Measurements from ENCODE around the gene PCYT1A. TPM values are rescaled to one million over a fixed set of nuclear protein-coding genes. Genes with fewer than 3 reads are reported as not detected.
"Not testable (repeated sequence)": the region's sequence is repeated elsewhere in the genome, so short reads cannot be mapped to it uniquely, and the experiment has no call there.

Gene PCYT1A
- total RNA-seq, 1 experiment from 2014 or later: 96.8 TPM

DNA sequence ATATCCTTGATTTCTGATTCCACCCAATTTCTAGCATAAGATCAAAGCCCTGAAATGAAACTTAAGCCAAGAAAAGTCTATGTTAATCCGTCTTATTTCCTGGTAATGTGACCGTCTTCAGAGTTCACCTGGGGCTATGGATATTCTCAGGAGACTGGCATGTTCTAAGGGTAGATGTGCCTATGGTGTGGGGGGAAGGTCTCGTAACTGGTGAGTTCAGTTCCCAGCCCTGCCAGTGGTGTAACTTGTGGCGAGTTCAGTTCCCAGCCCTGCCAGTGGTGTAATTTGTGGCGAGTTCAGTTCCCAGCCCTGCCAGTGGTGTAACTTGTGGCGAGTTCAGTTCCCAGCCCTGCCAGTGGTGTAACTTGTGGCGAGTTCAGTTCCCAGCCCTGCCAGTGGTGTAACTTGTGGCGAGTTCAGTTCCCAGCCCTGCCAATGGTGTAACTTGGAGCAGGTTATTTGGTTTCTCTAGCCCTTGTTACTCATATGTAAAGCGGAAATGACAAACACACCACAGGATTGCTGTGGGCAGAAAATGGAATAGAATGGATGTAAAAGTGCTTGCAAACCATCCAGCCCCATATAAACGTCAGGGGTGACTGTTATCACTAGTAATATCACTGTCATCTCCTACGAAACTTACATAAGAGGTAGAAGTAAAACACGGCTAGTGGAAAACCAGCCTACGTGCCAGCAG is 40.8 kb downstream of the PCYT1A start:
- Histone ChIP-seq H3K4me1 (ENCODE audit: control insufficient read depth, insufficient read depth, low read length) (no peaks in the 10 kb centered on the region), H3K27me3 (ENCODE audit: control insufficient read depth, insufficient read depth, low read length) (no peaks in the 10 kb centered on the region), H3K36me3 (ENCODE audit: control insufficient read depth, insufficient read depth, low read length) (peaks cover 12% of the 10 kb centered on the region; the same call in 1 of the 2 replicates), H3K27ac (ENCODE audit: low read length) (no peak overlapping the region), H3K9me3 (ENCODE audit: control insufficient read depth, insufficient read depth, low read depth, low read length) (no peaks in the 10 kb centered on the region), H3K4me3 (ENCODE audit: low read depth in 2 of 2, low read length in 2 of 2) (no peak overlapping the region)
- DNase-seq (ENCODE audit: low read depth, low spot score) (no peak), ATAC-seq (no peak)
- POLR2A ChIA-PET: no interaction called here
- in situ Hi-C loops (cut with HindIII; ENCODE audit: low pct_unique_long_range_greater_than_20kb, low sequenced_read_pairs) (no loop called here), intact Hi-C loops (cut with micrococcal nuclease; ENCODE audit: unreplicated experiment) (no loop called here)
- TF ChIP-seq, protein P1, sequence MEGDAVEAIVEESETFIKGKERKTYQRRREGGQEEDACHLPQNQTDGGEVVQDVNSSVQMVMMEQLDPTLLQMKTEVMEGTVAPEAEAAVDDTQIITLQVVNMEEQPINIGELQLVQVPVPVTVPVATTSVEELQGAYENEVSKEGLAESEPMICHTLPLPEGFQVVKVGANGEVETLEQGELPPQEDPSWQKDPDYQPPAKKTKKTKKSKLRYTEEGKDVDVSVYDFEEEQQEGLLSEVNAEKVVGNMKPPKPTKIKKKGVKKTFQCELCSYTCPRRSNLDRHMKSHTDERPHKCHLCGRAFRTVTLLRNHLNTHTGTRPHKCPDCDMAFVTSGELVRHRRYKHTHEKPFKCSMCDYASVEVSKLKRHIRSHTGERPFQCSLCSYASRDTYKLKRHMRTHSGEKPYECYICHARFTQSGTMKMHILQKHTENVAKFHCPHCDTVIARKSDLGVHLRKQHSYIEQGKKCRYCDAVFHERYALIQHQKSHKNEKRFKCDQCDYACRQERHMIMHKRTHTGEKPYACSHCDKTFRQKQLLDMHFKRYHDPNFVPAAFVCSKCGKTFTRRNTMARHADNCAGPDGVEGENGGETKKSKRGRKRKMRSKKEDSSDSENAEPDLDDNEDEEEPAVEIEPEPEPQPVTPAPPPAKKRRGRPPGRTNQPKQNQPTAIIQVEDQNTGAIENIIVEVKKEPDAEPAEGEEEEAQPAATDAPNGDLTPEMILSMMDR (IDR thresholded peaks at IDR 0.05): no peak
- TF ChIP-seq, protein P2, sequence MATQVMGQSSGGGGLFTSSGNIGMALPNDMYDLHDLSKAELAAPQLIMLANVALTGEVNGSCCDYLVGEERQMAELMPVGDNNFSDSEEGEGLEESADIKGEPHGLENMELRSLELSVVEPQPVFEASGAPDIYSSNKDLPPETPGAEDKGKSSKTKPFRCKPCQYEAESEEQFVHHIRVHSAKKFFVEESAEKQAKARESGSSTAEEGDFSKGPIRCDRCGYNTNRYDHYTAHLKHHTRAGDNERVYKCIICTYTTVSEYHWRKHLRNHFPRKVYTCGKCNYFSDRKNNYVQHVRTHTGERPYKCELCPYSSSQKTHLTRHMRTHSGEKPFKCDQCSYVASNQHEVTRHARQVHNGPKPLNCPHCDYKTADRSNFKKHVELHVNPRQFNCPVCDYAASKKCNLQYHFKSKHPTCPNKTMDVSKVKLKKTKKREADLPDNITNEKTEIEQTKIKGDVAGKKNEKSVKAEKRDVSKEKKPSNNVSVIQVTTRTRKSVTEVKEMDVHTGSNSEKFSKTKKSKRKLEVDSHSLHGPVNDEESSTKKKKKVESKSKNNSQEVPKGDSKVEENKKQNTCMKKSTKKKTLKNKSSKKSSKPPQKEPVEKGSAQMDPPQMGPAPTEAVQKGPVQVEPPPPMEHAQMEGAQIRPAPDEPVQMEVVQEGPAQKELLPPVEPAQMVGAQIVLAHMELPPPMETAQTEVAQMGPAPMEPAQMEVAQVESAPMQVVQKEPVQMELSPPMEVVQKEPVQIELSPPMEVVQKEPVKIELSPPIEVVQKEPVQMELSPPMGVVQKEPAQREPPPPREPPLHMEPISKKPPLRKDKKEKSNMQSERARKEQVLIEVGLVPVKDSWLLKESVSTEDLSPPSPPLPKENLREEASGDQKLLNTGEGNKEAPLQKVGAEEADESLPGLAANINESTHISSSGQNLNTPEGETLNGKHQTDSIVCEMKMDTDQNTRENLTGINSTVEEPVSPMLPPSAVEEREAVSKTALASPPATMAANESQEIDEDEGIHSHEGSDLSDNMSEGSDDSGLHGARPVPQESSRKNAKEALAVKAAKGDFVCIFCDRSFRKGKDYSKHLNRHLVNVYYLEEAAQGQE (IDR thresholded peaks at IDR 0.05; ENCODE audit: insufficient read depth in 1 of 2, low read depth in 2 of 2, low read length in 1 of 2): no peak
- TF ChIP-seq TCF7L2 (IDR thresholded peaks at IDR 0.05; ENCODE audit: low read depth, low read length) (no peak), POLR2AphosphoS5 (IDR thresholded peaks at IDR 0.05; ENCODE audit: low read depth, low read length) (no peak), SIN3A (IDR thresholded peaks at IDR 0.05; ENCODE audit: borderline replicate concordance, insufficient read depth, low read depth, low read length) (no peak)
- BruUV-seq (replicated peaks): no TSS peak
- CTCF ChIA-PET: no interaction called here

DNA sequence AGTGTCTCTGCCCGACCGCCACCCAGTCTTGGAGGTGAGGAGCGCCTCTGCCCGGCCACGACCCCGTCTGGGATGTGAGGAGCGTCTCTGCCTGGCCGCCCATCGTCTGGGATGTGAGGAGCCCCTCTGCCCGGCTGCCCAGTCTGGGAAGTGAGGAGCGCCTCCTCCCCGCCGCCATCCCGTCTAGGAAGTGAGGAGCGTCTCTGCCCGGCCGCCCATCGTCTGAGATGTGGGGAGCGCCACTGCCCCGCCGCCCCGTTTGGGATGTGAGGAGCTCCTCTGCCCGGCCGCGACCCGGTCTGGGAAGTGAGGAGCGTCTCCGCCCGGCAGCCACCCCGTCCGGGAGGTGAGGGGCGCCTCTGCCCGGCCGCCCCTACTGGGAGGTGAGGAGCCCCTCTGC is 43.4 kb downstream of the PCYT1A start:
- H3K9me3 ChIP-seq (ENCODE audit: control insufficient read depth, insufficient read depth, low read depth, low read length); in situ Hi-C loops (cut with HindIII; ENCODE audit: low pct_unique_long_range_greater_than_20kb, low sequenced_read_pairs); H3K27me3 ChIP-seq (ENCODE audit: control insufficient read depth, insufficient read depth, low read length); H3K4me1 ChIP-seq (ENCODE audit: control insufficient read depth, insufficient read depth, low read length); H3K4me3 ChIP-seq (ENCODE audit: low read depth in 2 of 2, low read length in 2 of 2); POLR2A ChIA-PET; intact Hi-C loops (cut with micrococcal nuclease; ENCODE audit: unreplicated experiment); DNase-seq (ENCODE audit: low read depth, low spot score); ATAC-seq; BruUV-seq (replicated peaks); CTCF ChIA-PET; H3K27ac ChIP-seq (ENCODE audit: low read length): not testable (repeated sequence)
- H3K36me3 ChIP-seq (ENCODE audit: control insufficient read depth, insufficient read depth, low read length): peaks cover 18% of the 10 kb centered on the region

DNA sequence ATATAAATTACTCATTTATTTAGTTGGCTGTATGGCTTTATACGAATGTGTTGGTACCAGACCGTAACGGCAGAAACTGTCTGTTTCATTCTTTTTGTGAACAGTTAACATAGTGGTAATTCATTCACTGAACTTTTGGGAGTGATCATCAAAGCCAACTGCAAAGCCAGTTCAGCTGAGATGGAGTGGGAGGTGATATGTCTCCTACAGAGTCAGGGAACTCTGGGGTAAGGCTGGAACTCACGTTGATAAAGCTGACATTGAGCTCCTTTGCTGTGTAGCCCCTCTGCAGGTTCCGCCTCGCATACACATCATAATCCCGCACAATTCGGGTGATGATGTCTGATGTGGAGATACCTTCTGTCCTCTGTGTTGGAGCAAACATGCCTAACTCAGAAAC is 45.8 kb downstream of the PCYT1A start:
- no TSS peak for BruUV-seq (replicated peaks)
- Histone ChIP-seq H3K9me3 (ENCODE audit: control insufficient read depth, insufficient read depth, low read depth, low read length) (no peaks in the 10 kb centered on the region), H3K4me3 (ENCODE audit: low read depth in 2 of 2, low read length in 2 of 2) (no peak overlapping the region), H3K4me1 (ENCODE audit: control insufficient read depth, insufficient read depth, low read length) (no peaks in the 10 kb centered on the region), H3K27me3 (ENCODE audit: control insufficient read depth, insufficient read depth, low read length) (no peaks in the 10 kb centered on the region), H3K36me3 (ENCODE audit: control insufficient read depth, insufficient read depth, low read length) (peaks cover 28% of the 10 kb centered on the region), H3K27ac (ENCODE audit: low read length) (no peak overlapping the region)
- ChIA-PET CTCF (interaction anchor here (0.6 kb wide), 1 partner anchor 18 kb away, joined by 9 read pairs; no protein-coding TSS in a partner anchor), POLR2A (no interaction called here)
- DNase-seq (ENCODE audit: low read depth, low spot score): no peak
- in situ Hi-C loops (cut with HindIII; ENCODE audit: low pct_unique_long_range_greater_than_20kb, low sequenced_read_pairs) (no loop called here), intact Hi-C loops (cut with micrococcal nuclease; ENCODE audit: unreplicated experiment) (no loop called here)
- TF ChIP-seq TCF7L2 (IDR thresholded peaks at IDR 0.05; ENCODE audit: low read depth, low read length) (no peak), POLR2AphosphoS5 (IDR thresholded peaks at IDR 0.05; ENCODE audit: low read depth, low read length) (no peak)
- TF ChIP-seq, protein P2 (IDR thresholded peaks at IDR 0.05; ENCODE audit: insufficient read depth in 1 of 2, low read depth in 2 of 2, low read length in 1 of 2): no peak
- TF ChIP-seq, protein P1 (IDR thresholded peaks at IDR 0.05): no peak
- ATAC-seq: no peak
